ENCODE results near the gene EDC3. TPM values are rescaled to one million over a fixed set of nuclear protein-coding genes. Genes with fewer than 3 reads are reported as not detected.

The EDC3 gene
- total RNA-seq, 2 experiments from 2014 or later = 11.0 to 11.1 TPM

DNA sequence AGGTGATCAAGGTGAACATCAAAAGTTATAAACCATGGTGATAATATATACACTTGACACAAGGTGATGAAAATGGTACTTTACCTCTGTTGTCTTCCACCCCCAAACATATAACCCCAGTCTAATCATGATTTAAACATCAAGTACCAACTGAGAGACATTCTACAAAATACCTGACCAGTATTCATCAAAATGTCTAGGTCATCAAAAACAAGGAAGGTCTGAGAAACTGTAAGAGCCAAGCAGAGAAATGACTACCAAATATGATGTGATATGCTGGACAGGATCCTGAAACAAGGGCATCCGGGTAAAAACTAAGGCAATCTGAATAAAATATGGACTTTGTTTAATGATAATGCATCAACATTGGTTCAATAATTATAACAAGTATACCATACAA is 27.8 kb downstream of the EDC3 start:
- H3K4me3 Mint-ChIP-seq = no peak overlapping the region
- no peaks in the 10 kb centered on the region for H3K9me3 Mint-ChIP-seq
- ATAC-seq (ENCODE audit: poor library complexity) (no peak), DNase-seq (no peak)
- peaks cover 45% of the 10 kb centered on the region for H3K36me3 ChIP-seq (ENCODE audit: insufficient read depth, low read length)
- H3K27ac Mint-ChIP-seq = no peak overlapping the region
- TF ChIP-seq, protein P1, sequence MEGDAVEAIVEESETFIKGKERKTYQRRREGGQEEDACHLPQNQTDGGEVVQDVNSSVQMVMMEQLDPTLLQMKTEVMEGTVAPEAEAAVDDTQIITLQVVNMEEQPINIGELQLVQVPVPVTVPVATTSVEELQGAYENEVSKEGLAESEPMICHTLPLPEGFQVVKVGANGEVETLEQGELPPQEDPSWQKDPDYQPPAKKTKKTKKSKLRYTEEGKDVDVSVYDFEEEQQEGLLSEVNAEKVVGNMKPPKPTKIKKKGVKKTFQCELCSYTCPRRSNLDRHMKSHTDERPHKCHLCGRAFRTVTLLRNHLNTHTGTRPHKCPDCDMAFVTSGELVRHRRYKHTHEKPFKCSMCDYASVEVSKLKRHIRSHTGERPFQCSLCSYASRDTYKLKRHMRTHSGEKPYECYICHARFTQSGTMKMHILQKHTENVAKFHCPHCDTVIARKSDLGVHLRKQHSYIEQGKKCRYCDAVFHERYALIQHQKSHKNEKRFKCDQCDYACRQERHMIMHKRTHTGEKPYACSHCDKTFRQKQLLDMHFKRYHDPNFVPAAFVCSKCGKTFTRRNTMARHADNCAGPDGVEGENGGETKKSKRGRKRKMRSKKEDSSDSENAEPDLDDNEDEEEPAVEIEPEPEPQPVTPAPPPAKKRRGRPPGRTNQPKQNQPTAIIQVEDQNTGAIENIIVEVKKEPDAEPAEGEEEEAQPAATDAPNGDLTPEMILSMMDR (IDR thresholded peaks at IDR 0.05) = no peak
- intact Hi-C loops (cut with DNase I, micrococcal nuclease) = no loop called here
- CTCF ChIA-PET = no interaction called here
- POLR2A ChIA-PET = no interaction called here
- H3K4me1 ChIP-seq (ENCODE audit: insufficient read depth, low read length) = no peaks in the 10 kb centered on the region
- H3K9me3 ChIP-seq (ENCODE audit: control insufficient read depth in 1 of 2, insufficient read depth in 1 of 2, low read length in 2 of 2) = no peaks in the 10 kb centered on the region
- H3K27me3 ChIP-seq (ENCODE audit: control insufficient read depth in 1 of 2, insufficient read depth in 2 of 2, low read length in 2 of 2) = no peaks in the 10 kb centered on the region
- peaks cover 50% of the 10 kb centered on the region for H3K36me3 Mint-ChIP-seq (ENCODE audit: low read depth)
- H3K4me1 Mint-ChIP-seq (ENCODE audit: low read depth) = peaks cover 13% of the 10 kb centered on the region
- no peak overlapping the region for H3K27ac ChIP-seq (ENCODE audit: low read depth in 1 of 2, low read length in 2 of 2)
- no peak overlapping the region for H3K4me3 ChIP-seq (ENCODE audit: low read length)
- no peaks in the 10 kb centered on the region for H3K27me3 Mint-ChIP-seq

DNA sequence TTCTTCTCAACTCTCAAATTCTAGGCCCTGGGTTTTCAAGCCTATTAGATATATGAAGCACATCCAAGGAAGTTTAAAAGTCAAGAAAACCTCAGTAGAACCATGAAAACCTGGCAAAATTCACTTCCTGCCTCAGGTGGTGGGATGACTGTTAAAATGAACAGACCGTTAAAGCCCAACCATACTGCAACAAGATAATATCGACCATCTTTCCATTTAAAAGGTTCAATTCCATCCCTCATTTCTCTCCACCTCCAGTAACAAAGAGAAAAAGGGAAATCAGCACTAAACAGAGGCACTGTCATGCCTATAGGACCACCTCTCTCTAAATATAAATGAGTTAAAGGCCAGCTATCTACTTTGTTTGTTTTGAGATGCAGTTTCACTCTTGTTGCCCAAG is 31.2 kb downstream of the EDC3 start:
- H3K9me3 Mint-ChIP-seq = no peaks in the 10 kb centered on the region
- ATAC-seq (ENCODE audit: poor library complexity) (no peak), DNase-seq (no peak)
- peak overlapping the region; percentile 49 for H3K27ac Mint-ChIP-seq
- H3K36me3 Mint-ChIP-seq (ENCODE audit: low read depth) = peaks cover 26% of the 10 kb centered on the region
- no peaks in the 10 kb centered on the region for H3K27me3 Mint-ChIP-seq
- peaks cover 21% of the 10 kb centered on the region for H3K4me1 Mint-ChIP-seq (ENCODE audit: low read depth)
- TF ChIP-seq, protein P1 (IDR thresholded peaks at IDR 0.05) = no peak
- POLR2A ChIA-PET = no interaction called here
- CTCF ChIA-PET = interaction anchor here (1.2 kb wide), 2 partner anchors 26 to 104 kb away, joined by 3 read pairs; no protein-coding TSS in a partner anchor
- no peaks in the 10 kb centered on the region for H3K9me3 ChIP-seq (ENCODE audit: control insufficient read depth in 1 of 2, insufficient read depth in 1 of 2, low read length in 2 of 2)
- H3K36me3 ChIP-seq (ENCODE audit: insufficient read depth, low read length) = peaks cover 23% of the 10 kb centered on the region
- H3K27me3 ChIP-seq (ENCODE audit: control insufficient read depth in 1 of 2, insufficient read depth in 2 of 2, low read length in 2 of 2) = no peaks in the 10 kb centered on the region
- no peak overlapping the region for H3K4me3 Mint-ChIP-seq
- no peak overlapping the region for H3K4me3 ChIP-seq (ENCODE audit: low read length)
- intact Hi-C loops (cut with DNase I, micrococcal nuclease) = no loop called here
- no peaks in the 10 kb centered on the region for H3K4me1 ChIP-seq (ENCODE audit: insufficient read depth, low read length)
- H3K27ac ChIP-seq (ENCODE audit: low read depth in 1 of 2, low read length in 2 of 2) = no peak overlapping the region

DNA sequence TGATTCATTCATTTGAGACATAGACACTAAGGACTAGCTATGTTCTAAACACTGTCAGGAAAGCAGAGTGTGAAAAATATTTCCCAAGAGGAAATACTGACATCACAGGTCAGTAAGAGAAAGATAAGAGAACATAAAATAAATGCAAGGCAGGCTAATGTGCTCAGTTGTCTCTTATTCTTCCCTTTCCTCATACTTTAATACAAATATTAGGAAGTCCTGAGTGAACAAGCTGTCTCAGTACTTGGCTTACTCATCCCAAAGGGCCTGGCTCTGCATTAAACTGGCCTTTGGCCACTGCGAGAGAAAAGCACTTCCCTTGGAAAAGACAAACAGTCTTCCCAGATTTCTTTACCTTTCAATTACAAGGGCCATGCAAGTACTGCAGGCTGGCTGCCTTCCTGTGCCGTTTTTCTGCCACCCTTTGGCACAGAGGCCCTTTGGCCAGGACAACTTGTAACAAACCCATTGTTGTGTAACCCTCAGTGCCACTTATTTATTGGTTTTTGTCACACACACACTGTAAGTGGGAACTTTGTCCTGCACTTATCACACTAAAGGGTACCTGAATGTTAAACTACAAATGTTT is 31.7 kb downstream of the EDC3 start:
- TF ChIP-seq, protein P1 (IDR thresholded peaks at IDR 0.05) = no peak
- Mint-ChIP-seq H3K4me3 (no peak overlapping the region), H3K27me3 (no peaks in the 10 kb centered on the region), H3K4me1 (ENCODE audit: low read depth) (peaks cover 21% of the 10 kb centered on the region), H3K27ac (no peak overlapping the region), H3K36me3 (ENCODE audit: low read depth) (peaks cover 26% of the 10 kb centered on the region), H3K9me3 (no peaks in the 10 kb centered on the region)
- Histone ChIP-seq H3K9me3 (ENCODE audit: control insufficient read depth in 1 of 2, insufficient read depth in 1 of 2, low read length in 2 of 2) (no peaks in the 10 kb centered on the region), H3K36me3 (ENCODE audit: insufficient read depth, low read length) (peaks cover 20% of the 10 kb centered on the region), H3K27me3 (ENCODE audit: control insufficient read depth in 1 of 2, insufficient read depth in 2 of 2, low read length in 2 of 2) (no peaks in the 10 kb centered on the region), H3K4me3 (ENCODE audit: low read length) (no peak overlapping the region), H3K4me1 (ENCODE audit: insufficient read depth, low read length) (no peaks in the 10 kb centered on the region), H3K27ac (ENCODE audit: low read depth in 1 of 2, low read length in 2 of 2) (no peak overlapping the region)
- ATAC-seq (ENCODE audit: poor library complexity) (no peak), DNase-seq (no peak)
- POLR2A ChIA-PET = no interaction called here
- intact Hi-C loops (cut with DNase I, micrococcal nuclease) = no loop called here
- CTCF ChIA-PET = no interaction called here
